Thyroid gland (tissue), 4 donors: ENCODE measurements around the gene MAPK4. TPM values are rescaled to one million over a fixed set of nuclear protein-coding genes. Genes with fewer than 3 reads are reported as not detected.

Experiments used
- DNase-seq, 2 donors: peaks; one replicate each; pipeline ENCODE4 v3.0.0-alpha.2; 2019
- H3K27ac ChIP-seq, 3 donors: fragments of 200-600 bp; sonication (generic); 1 replicate in 2 of 3; 2 replicates in 1 of 3; pipeline ENCODE4 v1.5.1; 2016 to 2019; ENCODE audit warnings: mild to moderate bottlenecking in 1 of 3, moderate library complexity in 1 of 3
- H3K27me3 ChIP-seq: fragments of 200-600 bp; sonication (generic); one replicate; pipeline ENCODE4 v1.5.1; 2019
- H3K36me3 ChIP-seq, 2 donors: fragments of 200-600 bp; sonication (generic); one replicate each; pipeline ENCODE4 v1.5.1; 2016 to 2019
- H3K4me1 ChIP-seq, 2 donors: fragments of 200-600 bp; sonication (generic); one replicate each; pipeline ENCODE4 v1.5.1; 2017 to 2019
- H3K4me3 ChIP-seq, 3 donors: fragments of 200-600 bp; sonication (generic); replicated peaks in 1 of 3; 1 replicate in 2 of 3; 2 replicates in 1 of 3; pipeline ENCODE4 v1.5.1; 2016; ENCODE audit warnings: mild to moderate bottlenecking in 1 of 3
- H3K9me3 ChIP-seq: fragments of 200-600 bp; sonication (generic); one replicate; pipeline ENCODE4 v1.5.1; 2017
- POLR2A ChIP-seq, 2 donors: fragments of 450-650 bp; IDR thresholded peaks; one replicate each; pipeline ENCODE4 v1.6.1; 2017; ENCODE audit warnings: antibody characterized with exemption in 2 of 2, mild to moderate bottlenecking in 2 of 2, moderate library complexity in 1 of 2
- WGBS, 2 donors: methylation state at CpG; one replicate each; pipeline ENCODE4 v1.1.5; 2017; 5-methylcytosine and 5-hydroxymethylcytosine counted together
- intact Hi-C: fragments of 100-400 bp; cut with DNase I; formaldehyde crosslinking; loops from one replicate; pipeline ENCODE4 v1.15.1; 2023
- total RNA-seq, 4 donors: library from RNA; depleted of rRNA; stranded (reverse); fragments of >200 nt; gene quantifications; one replicate each; pipeline ENCODE4 v1.2.3, GENCODE V29; 2016
- TF ChIP-seq, protein P1 (sequence below), 6 experiments: fragments of 200-600 bp in 3 of 6; fragments of 450-650 bp in 3 of 6; sonication (generic) in 3 of 6; IDR thresholded peaks; one replicate each; pipeline ENCODE4 v1.5.1; 2016 to 2019; ENCODE audit warnings: antibody characterized with exemption in 6 of 6, mild to moderate bottlenecking in 2 of 6, inconsistent platforms in 1 of 6, moderate library complexity in 1 of 6

The MAPK4 gene
- total RNA-seq, 4 donors from 2014 or later = 3.5 to 17.9 (median 11.4) TPM

- no peaks in the 10 kb centered on the region for H3K27me3 ChIP-seq
- no peak overlapping the region for H3K27ac ChIP-seq
- intact Hi-C loops = no loop called here
- no peak overlapping the region for H3K4me3 ChIP-seq
- no peaks in the 10 kb centered on the region for H3K36me3 ChIP-seq
- H3K4me1 ChIP-seq = no peaks in the 10 kb centered on the region
- H3K9me3 ChIP-seq = no peaks in the 10 kb centered on the region
- 63 to 70% methylated on average over 3 of the region's 3 CpGs for WGBS, 2 donors
- no peak for TF ChIP-seq POLR2A (IDR thresholded peaks at IDR 0.05)
- TF ChIP-seq, protein P1, sequence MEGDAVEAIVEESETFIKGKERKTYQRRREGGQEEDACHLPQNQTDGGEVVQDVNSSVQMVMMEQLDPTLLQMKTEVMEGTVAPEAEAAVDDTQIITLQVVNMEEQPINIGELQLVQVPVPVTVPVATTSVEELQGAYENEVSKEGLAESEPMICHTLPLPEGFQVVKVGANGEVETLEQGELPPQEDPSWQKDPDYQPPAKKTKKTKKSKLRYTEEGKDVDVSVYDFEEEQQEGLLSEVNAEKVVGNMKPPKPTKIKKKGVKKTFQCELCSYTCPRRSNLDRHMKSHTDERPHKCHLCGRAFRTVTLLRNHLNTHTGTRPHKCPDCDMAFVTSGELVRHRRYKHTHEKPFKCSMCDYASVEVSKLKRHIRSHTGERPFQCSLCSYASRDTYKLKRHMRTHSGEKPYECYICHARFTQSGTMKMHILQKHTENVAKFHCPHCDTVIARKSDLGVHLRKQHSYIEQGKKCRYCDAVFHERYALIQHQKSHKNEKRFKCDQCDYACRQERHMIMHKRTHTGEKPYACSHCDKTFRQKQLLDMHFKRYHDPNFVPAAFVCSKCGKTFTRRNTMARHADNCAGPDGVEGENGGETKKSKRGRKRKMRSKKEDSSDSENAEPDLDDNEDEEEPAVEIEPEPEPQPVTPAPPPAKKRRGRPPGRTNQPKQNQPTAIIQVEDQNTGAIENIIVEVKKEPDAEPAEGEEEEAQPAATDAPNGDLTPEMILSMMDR (IDR thresholded peaks at IDR 0.05) = no peak
- no peak for DNase-seq
Measured at GRCh38 chr18:50579061-50579774, 19.3 kb downstream of the MAPK4 start.

GRCh38 chr18:50581517-50581916 is 21.6 kb downstream of the MAPK4 start:
- intact Hi-C loops = no loop called here
- no peaks in the 10 kb centered on the region for H3K4me1 ChIP-seq
- 78 to 90% methylated on average over 1 of the region's 1 CpG for WGBS, 2 donors

GRCh38 chr18:50582500-50582899 is 22.6 kb downstream of the MAPK4 start:
- Histone ChIP-seq H3K27ac (no peak overlapping the region), H3K4me3 (no peak overlapping the region), H3K27me3 (no peaks in the 10 kb centered on the region), H3K36me3 (no peaks in the 10 kb centered on the region), H3K4me1 (no peaks in the 10 kb centered on the region), H3K9me3 (no peaks in the 10 kb centered on the region)
- no peak for DNase-seq
- intact Hi-C loops = no loop called here
- WGBS, 2 donors = 91 to 100% methylated on average over 1 to 3 of the region's 4 CpGs
- TF ChIP-seq, protein P1 (IDR thresholded peaks at IDR 0.05) = no peak
- no peak for TF ChIP-seq POLR2A (IDR thresholded peaks at IDR 0.05)

More at GRCh38 chr18:50581517-50581916, 21.6 kb downstream of the MAPK4 start:
- Histone ChIP-seq H3K4me3 (no peak overlapping the region), H3K9me3 (no peaks in the 10 kb centered on the region), H3K36me3 (no peaks in the 10 kb centered on the region), H3K27ac (no peak overlapping the region), H3K27me3 (no peaks in the 10 kb centered on the region)
- no peak for DNase-seq
- TF ChIP-seq, protein P1 (IDR thresholded peaks at IDR 0.05) = no peak
- no peak for TF ChIP-seq POLR2A (IDR thresholded peaks at IDR 0.05)

DNA sequence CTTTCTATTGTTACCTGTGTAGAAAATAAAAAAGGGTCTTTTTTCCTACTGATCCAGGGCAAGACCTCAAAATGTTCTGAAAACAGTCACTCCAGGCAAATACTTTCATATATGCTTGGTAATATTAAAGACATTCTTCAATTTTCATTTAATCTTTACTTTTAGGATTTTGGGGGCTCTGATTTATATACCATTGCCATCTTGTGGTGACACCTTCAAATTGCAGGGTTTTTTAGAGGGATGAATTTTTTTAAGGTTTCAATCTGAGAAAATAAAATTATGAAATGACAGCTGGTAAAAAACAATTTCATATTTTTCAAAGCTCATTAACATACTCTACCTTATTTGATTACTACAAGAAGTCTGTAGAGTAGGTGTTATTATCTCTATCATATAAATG is 26.8 kb downstream of the MAPK4 start:
- Histone ChIP-seq H3K36me3 (no peaks in the 10 kb centered on the region), H3K27ac (no peak overlapping the region), H3K9me3 (no peaks in the 10 kb centered on the region), H3K4me1 (peaks cover 0 to 6% of the 10 kb centered on the region in 2 donors), H3K27me3 (no peaks in the 10 kb centered on the region), H3K4me3 (no peak overlapping the region)
- intact Hi-C loops = no loop called here
- no peak for TF ChIP-seq POLR2A (IDR thresholded peaks at IDR 0.05)
- TF ChIP-seq, protein P1 (IDR thresholded peaks at IDR 0.05) = peak in 3 of 6 experiments; percentile 28 to 44 (median 34)
- DNase-seq = no peak

GRCh38 chr18:50590593-50590992 is 30.7 kb downstream of the MAPK4 start:
- 44 to 69% methylated on average over 3 of the region's 3 CpGs for WGBS, 2 donors
- TF ChIP-seq, protein P1 (IDR thresholded peaks at IDR 0.05) = no peak
- TF ChIP-seq POLR2A (IDR thresholded peaks at IDR 0.05) = no peak
- H3K9me3 ChIP-seq = no peaks in the 10 kb centered on the region
- DNase-seq = peak in 1 of 2 donors; percentile 38
- no peaks in the 10 kb centered on the region for H3K36me3 ChIP-seq
- peaks cover 0 to 6% of the 10 kb centered on the region in 2 donors for H3K4me1 ChIP-seq
- intact Hi-C loops = no loop called here
- no peak overlapping the region for H3K27ac ChIP-seq
- H3K4me3 ChIP-seq = no peak overlapping the region
- no peaks in the 10 kb centered on the region for H3K27me3 ChIP-seq
